SK-N-SH treated with all-trans-retinoic acid at 6 μM for 48 hours (cell line): Measurements from ENCODE around the gene LCE7A.

Experiments
- ATAC-seq: fragments of 200-7000 bp; cut with Tn5 transposase; 3 replicates; pipeline ENCODE4 v1.9.1; 2020; ENCODE audit warnings: mild to moderate bottlenecking, moderate library complexity
- ARNTL ChIP-seq: fragments of 450-650 bp; formaldehyde crosslinking; IDR thresholded peaks from 2 replicates; pipeline ENCODE4 v1.5.0; 2020; ENCODE audit warnings: low read depth, mild to moderate bottlenecking, moderate library complexity, borderline replicate concordance
- BACH2 ChIP-seq: fragments of 250-450 bp; sonication (Bioruptor Pico); IDR thresholded peaks from 2 replicates; pipeline ENCODE4 v1.9.0; 2021; ENCODE audit warnings: mild to moderate bottlenecking, borderline replicate concordance
- CREB5 ChIP-seq: fragments of 250-450 bp; sonication (Bioruptor Pico); IDR thresholded peaks from 2 replicates; pipeline ENCODE4 v1.5.1; 2020; ENCODE audit warnings: low read depth, mild to moderate bottlenecking, moderate library complexity
- CSDC2 ChIP-seq: fragments of 250-450 bp; sonication (Bioruptor Pico); IDR thresholded peaks from 2 replicates; pipeline ENCODE4 v1.5.0; 2020; ENCODE audit warnings: mild to moderate bottlenecking, moderate library complexity
- CSRNP3 ChIP-seq: fragments of 250-450 bp; sonication (Bioruptor Pico); IDR thresholded peaks from 2 replicates; pipeline ENCODE4 v1.5.1; 2021; ENCODE audit warnings: mild to moderate bottlenecking, moderate library complexity
- ESRRG ChIP-seq: fragments of 250-450 bp; sonication (Bioruptor Pico); IDR thresholded peaks from 2 replicates; pipeline ENCODE4 v1.6.1; 2021; ENCODE audit warnings: mild to moderate bottlenecking
- GLIS3 ChIP-seq: fragments of 250-450 bp; sonication (Bioruptor Pico); IDR thresholded peaks from 2 replicates; pipeline ENCODE4 v1.5.0; 2020; ENCODE audit warnings: mild to moderate bottlenecking, moderate library complexity
- PATZ1 ChIP-seq: fragments of 250-450 bp; sonication (Bioruptor Pico); IDR thresholded peaks from 2 replicates; pipeline ENCODE4 v1.8.0; 2020; ENCODE audit warnings: mild to moderate bottlenecking, moderate library complexity, borderline replicate concordance
- POU6F1 ChIP-seq: fragments of 250-450 bp; sonication (Bioruptor Pico); IDR thresholded peaks from 2 replicates; pipeline ENCODE4 v1.8.0; 2021; ENCODE audit warnings: low read depth, mild to moderate bottlenecking, moderate library complexity, borderline replicate concordance
- PPARA ChIP-seq: fragments of 250-450 bp; sonication (Bioruptor Pico); IDR thresholded peaks from 2 replicates; pipeline ENCODE4 v1.5.0; 2020; ENCODE audit warnings: mild to moderate bottlenecking, borderline replicate concordance
- RARB ChIP-seq: fragments of 250-450 bp; sonication (Bioruptor Pico); IDR thresholded peaks from 2 replicates; pipeline ENCODE4 v1.8.0; 2021; ENCODE audit warnings: mild to moderate bottlenecking, moderate library complexity
- SNAI2 ChIP-seq: fragments of 250-450 bp; sonication (Bioruptor Pico); IDR thresholded peaks from 2 replicates; pipeline ENCODE4 v1.5.0; 2020; ENCODE audit warnings: mild to moderate bottlenecking, moderate library complexity
- TCF4 ChIP-seq: fragments of 250-450 bp; sonication (Bioruptor Pico); IDR thresholded peaks from 2 replicates; pipeline ENCODE4 v1.8.0; 2021; ENCODE audit warnings: mild to moderate bottlenecking, moderate library complexity, borderline replicate concordance
- TSHZ2 ChIP-seq: fragments of 250-450 bp; sonication (Bioruptor Pico); IDR thresholded peaks from 2 replicates; pipeline ENCODE4 v1.5.0; 2020; ENCODE audit warnings: mild to moderate bottlenecking, moderate library complexity
- ZC3H10 ChIP-seq: fragments of 250-450 bp; sonication (Bioruptor Pico); IDR thresholded peaks from 2 replicates; pipeline ENCODE4 v1.5.1; 2021; ENCODE audit warnings: mild to moderate bottlenecking, moderate library complexity
- ZFP30 ChIP-seq: fragments of 450-650 bp; formaldehyde crosslinking; IDR thresholded peaks from 2 replicates; pipeline ENCODE4 v1.5.0; 2022; ENCODE audit warnings: mild to moderate bottlenecking, moderate library complexity
- ZNF565 ChIP-seq: fragments of 450-650 bp; formaldehyde crosslinking; conservative IDR thresholded peaks from 2 replicates; pipeline ENCODE4 v1.5.0; 2020; ENCODE audit warnings: low read depth, mild to moderate bottlenecking, moderate library complexity
- ZNF70 ChIP-seq: fragments of 450-650 bp; formaldehyde crosslinking; IDR thresholded peaks from 2 replicates; pipeline ENCODE4 v1.5.0; 2020; ENCODE audit warnings: mild to moderate bottlenecking, moderate library complexity
- ZNF8 ChIP-seq: fragments of 450-650 bp; formaldehyde crosslinking; IDR thresholded peaks from 2 replicates; pipeline ENCODE4 v1.5.0; 2020; ENCODE audit warnings: mild to moderate bottlenecking, moderate library complexity

LCE7A gene

GRCh38 chr1:152855661-152856060 is 4.1 kb upstream of the LCE7A start:
- no peak for ATAC-seq
- no peak for TF ChIP-seq PPARA (CRISPR knock-in tag)
- no peak for TF ChIP-seq PATZ1
- no peak for TF ChIP-seq POU6F1 (CRISPR knock-in tag)
- TF ChIP-seq ZNF70 (CRISPR knock-in tag), result no peak
- no peak for TF ChIP-seq BACH2 (CRISPR knock-in tag)

- TF ChIP-seq PPARA (CRISPR knock-in tag), result no peak
- no peak for TF ChIP-seq SNAI2 (CRISPR knock-in tag)
- no peak for TF ChIP-seq CREB5
- no peak for TF ChIP-seq ZC3H10 (CRISPR knock-in tag)
- TF ChIP-seq ESRRG (CRISPR knock-in tag), result no peak
- TF ChIP-seq TCF4 (CRISPR knock-in tag), result no peak
- TF ChIP-seq GLIS3 (CRISPR knock-in tag), result no peak
- TF ChIP-seq CSRNP3, result no peak
- TF ChIP-seq PATZ1, result no peak
- no peak for TF ChIP-seq ARNTL
- no peak for TF ChIP-seq ZNF565 (CRISPR knock-in tag)
- no peak for TF ChIP-seq RARB (CRISPR knock-in tag)
- TF ChIP-seq ZFP30 (CRISPR knock-in tag), result no peak
- no peak for TF ChIP-seq ZNF8 (CRISPR knock-in tag)
- TF ChIP-seq TSHZ2 (CRISPR knock-in tag), result no peak
- no peak for TF ChIP-seq CSDC2
- ATAC-seq, result no peak
Observed at GRCh38 chr1:152858062-152858461, 1.7 kb upstream of the LCE7A start.

GRCh38 chr1:152860129-152860528 is 333 bp downstream of the LCE7A start:
- no peak for ATAC-seq
- TF ChIP-seq CSDC2 (no peak), TCF4 (CRISPR knock-in tag) (no peak), ZNF8 (CRISPR knock-in tag) (no peak), PATZ1 (no peak), PPARA (CRISPR knock-in tag) (no peak), ZNF70 (CRISPR knock-in tag) (no peak), GLIS3 (CRISPR knock-in tag) (no peak), TSHZ2 (CRISPR knock-in tag) (no peak), ZC3H10 (CRISPR knock-in tag) (no peak), BACH2 (CRISPR knock-in tag) (no peak), POU6F1 (CRISPR knock-in tag) (no peak), ZFP30 (CRISPR knock-in tag) (no peak)
